SHP77 treated with DMSO at 0.1 percent for 48 hours (cell line): ENCODE data around the gene ZNF425.
"Not testable (repeated sequence)": the region's sequence is repeated elsewhere in the genome, so short reads cannot be mapped to it uniquely, and the experiment has no call there.

Experiments used
- DNase-seq: peaks from one replicate; lab custom pipeline; 2025; lab: John Stamatoyannopoulos, UW

ZNF425 gene

DNA sequence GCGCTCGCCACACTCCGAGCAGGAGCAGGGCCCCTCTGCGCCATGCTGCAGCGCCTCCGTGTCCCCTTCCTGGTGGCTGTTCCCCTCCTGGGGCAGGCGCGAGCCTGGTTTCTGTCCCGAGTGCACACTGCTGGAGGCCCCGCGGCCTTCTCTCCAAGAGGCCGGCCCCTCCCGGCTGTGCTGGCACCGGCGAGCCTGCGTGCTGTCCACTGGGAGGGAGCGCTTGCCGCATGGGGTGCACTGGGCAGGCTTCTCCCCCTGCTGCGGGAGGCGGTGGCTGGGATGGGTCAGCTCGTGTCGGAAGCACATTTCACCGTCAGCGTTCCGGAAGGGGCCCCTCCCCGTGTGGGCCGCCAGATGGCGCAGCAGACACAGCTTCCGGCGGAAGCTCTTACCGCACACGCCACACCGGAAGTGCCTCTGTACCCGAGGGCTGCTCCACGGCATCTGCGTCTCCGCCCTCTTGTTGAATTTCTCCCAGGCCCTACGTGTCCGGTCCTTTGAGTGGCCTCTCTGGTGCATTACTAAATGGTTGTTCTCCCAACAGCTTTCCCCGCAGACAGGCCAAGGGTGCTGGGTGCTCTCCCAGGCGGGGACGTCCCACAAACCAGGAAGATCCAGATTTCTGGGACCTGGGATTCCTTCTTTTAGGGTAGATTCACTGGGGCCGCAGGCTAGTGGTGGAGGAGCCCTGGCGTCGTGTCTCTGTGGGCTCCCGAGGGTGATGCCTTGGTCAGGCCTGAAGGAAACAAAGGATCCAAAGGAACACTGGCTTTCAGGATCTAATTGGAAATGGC lies 54.3 kb downstream of the ZNF425 start:
- DNase-seq = no peak

DNA sequence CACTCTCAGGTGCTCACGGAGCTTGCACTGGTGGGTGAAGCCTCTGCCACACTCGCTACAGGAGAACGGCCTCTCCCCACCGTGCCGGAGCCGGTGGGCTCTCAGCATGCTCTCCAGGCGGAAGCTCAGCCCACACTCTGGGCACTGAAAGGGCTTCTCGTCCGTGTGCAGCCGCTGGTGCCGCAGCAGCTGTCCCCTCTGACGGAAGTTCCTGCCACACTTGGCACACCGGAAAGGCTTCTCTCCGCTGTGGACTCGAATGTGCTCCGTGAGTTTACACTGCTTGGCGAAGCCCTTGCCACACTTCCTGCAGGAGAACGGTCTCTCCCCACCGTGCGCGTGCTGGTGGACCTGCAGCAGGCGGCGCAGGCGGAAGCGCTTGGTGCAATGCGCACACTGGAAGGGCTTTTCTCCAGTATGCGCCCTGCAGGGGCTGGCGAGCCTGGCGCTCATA lies 54.9 kb downstream of the ZNF425 start:
- no peak for DNase-seq

DNA sequence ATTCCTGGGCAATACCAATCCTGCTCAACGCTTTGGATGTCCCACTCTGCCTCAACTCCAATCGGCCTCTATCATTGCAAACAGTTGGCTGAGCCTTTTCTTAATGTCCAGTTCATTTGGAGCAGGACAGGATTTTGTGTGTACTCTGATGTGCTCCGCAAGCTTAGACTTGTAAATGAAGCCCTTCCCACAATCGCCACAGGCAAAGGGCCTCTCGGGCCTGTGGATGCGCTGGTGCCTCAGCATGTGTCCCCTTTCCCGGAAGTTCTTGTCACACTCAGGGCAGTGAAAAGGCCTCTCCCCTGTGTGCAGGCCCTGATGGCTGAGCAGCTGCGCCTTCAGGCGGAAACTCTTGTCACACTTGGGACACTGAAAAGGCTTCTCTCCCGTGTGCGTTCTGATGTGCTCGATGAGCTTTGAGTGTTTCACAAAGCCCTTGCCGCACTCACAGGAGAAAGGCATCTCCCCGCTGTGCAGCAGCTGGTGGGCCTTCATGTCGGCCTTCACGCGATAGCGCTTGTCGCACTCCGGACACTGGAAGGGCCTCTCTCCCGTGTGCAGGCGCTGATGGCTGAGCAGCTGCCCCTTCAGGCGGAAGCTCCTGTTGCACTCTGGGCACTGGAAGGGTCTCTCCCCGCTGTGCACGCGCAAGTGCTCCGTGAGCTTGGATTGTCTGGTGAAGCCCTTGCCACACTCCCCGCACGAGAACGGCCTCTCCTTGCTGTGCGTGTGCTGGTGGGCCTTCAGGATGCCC lies 55.6 kb downstream of the ZNF425 start:
- no peak for DNase-seq

GRCh38 chr7:149067869-149068268 lies 58.3 kb downstream of the ZNF425 start:
- no peak for DNase-seq

DNA sequence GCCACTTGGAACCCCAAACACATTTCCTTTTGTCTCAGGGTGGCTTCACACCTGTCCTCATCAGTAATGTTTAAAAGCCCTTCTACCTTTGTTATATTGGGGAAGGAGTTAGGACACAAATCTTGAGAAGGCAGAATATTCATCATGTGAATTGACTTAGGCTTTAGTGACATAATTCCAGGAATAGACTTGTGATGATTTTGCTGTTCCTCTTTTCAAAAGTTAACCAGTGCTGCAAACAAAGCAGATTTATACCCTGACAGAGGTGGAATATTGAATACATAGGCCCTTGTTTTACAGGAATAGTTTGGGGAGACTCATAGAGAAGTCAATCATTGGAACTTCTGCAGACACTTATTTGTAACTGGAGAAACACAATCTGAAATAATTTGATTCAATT lies 62.6 kb downstream of the ZNF425 start:
- DNase-seq = no peak

GRCh38 chr7:149062217-149062899 lies 63.8 kb downstream of the ZNF425 start:
- DNase-seq = not testable (repeated sequence)

- DNase-seq = no peak
Observed at GRCh38 chr7:149060156-149060555, 66.0 kb downstream of the ZNF425 start.

DNA sequence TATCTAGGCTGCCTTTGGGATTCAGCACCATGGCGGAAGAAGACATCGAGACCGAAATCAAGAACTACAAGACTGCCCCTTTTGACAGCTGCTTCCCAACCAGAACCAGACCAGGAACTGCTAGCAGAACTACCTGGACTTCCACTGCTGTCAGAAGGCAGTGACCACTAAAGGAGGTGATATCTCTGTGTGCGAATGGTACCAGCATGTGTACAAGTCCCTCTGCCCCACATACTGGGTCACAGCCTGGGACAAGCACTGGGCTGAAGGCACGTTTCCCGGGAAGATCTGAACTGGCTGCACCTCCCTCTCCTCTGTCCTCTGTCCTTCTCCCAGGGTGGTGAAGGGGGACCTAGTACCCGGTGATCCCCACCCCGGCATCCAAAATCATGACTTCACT lies 72.2 kb downstream of the ZNF425 start:
- no peak for DNase-seq

- DNase-seq = no peak
Observed at GRCh38 chr7:149053384-149053783, 72.7 kb downstream of the ZNF425 start.
